Urothelium cell line (cell line): Measurements from ENCODE around the gene CCSER1.
"Not testable (repeated sequence)": the region's sequence is repeated elsewhere in the genome, so short reads cannot be mapped to it uniquely, and the experiment has no call there.

Experiments used
- DNase-seq: peaks from one replicate; pipeline ENCODE4 v3.0.0; 2011; ENCODE audit warnings: low spot score, mixed read lengths
- FAIRE-seq: peaks from 2 replicates; lab custom pipeline; 2011; peaks lifted over from hg19 to GRCh38; lab: Jason Lieb, UNC

Gene CCSER1

DNA sequence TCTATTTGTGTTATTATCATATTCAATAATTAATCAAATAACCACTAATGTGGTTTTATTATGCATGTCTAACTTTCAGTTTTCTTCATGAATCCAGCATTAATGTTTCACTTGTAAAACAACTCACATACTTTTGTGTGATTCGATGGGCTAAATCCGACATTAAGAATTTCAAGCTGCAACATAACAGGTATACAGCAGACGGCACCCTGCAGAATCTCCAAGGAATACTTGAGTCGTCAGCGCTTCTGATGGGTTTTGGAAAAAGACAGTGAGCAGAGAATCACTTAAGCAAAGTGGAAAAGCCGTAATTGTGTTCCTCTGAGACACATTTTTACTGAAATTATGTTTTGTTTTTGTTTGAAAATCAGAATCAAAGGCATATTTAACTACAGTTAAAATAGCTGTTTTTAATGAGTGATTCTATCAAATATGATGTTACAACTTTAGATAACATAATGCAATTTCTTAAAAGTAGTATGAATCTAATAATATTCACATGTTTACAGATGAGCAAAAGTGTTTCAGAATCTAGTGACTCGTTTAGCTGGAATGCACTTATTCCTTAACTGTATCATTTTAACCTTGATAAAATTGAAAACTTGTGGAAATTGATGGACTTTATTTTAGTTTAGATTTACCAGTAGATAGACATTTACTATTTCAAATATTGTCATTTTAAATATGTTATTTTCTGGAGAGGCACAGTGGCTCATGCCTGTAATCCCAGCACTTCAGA lies 514.8 kb downstream of the CCSER1 start:
- no peak for FAIRE-seq
- DNase-seq = peak; percentile 6

DNA sequence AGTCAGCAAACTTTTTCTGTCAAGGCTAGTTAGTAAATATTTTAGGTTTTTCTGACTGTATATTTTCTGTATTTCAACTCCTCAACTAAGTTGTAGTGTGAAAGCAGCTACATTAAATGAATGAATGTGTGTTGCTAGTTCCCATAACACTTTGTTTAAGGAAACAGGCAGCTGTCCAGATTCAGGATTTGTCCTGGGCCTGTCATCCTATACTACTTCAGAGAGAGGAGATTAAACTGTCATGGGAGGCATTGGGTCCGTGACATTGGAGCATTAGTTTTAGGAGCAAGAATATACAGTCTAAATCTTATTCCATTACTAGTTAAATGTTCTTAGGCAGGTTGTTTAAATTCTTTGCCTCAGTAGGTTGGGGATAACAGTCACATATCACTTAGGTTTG lies 516.0 kb downstream of the CCSER1 start:
- no peak for FAIRE-seq
- no peak for DNase-seq

DNA sequence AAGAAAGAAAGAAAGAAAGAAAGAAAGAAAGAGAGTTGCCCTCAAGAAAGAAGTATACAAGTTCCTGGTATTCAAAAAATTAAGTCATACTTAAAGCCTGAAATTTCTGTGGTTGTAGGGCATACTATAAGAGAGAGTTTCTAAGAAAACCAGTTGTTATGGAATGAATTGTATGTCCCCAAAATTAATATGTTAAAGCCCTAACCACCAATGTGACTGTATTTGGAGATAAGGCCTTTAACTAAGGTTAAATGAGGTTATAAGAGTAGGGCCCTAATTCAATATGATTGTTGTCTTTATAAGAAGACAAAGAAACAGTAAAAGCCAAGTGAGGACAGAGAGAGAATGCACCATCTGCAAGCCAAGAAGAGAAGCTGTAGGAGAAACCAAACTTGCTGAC lies 521.1 kb downstream of the CCSER1 start:
- DNase-seq = no peak

DNA sequence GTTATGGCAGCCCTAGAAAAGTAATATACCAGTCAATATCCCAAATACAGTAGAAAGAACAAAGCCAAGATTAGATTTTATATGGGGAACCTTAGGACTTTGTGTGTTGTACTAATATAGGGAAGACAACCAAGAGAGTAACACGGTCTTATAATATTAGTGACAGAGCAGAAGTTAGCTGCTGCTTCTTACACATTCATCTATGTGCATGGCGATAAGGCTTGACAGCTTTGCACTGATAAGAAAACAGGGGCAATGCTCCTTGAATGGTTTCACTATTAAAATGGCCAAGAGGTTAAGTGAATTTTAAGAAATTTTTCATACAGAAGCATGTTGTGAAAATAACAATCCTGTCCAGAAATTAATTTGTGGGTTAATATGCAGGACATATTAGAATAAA lies 521.6 kb downstream of the CCSER1 start:
- DNase-seq (no peak), FAIRE-seq (no peak)

More for the DNA sequence above, 521.1 kb downstream of the CCSER1 start:
- no peak for FAIRE-seq

DNA sequence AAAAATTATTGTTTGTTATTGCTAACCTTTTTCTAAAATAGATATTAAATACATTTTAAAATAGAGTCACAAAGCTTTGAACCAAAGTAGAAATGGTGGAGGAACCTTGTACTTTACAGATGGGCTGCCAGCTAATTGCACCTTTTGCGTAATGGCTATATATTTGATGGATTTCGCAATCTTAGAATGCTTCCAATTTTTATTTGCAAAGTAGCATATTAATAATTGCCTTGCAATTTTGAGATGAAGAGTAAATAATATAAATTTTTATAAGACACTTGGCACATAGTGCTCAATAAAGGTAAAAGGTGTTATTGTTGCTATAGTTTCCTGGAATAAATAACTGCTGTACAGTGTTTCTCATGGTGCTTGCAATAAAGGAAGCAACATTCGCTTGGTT lies 533.5 kb downstream of the CCSER1 start:
- FAIRE-seq (no peak), DNase-seq (no peak)

DNA sequence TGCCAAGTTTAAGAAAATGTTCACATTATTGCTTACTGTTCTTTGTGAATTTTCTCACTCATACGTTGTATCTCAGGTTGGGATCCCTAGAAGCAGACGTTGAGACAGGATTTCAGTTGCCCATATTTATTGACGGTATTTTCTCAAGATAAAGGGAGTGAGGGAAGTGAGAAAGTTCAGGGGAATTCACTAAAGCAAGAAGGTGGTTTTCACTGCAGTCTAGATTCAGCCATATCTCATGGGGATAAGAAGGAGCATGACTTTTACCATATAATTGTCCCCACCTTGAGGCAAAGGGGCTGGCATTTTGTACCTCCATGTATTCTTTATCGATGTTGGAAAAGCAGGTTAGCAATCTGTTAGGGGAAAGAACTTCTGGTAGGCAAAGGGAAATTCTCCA lies 543.0 kb downstream of the CCSER1 start:
- no peak for DNase-seq
- FAIRE-seq = no peak

DNA sequence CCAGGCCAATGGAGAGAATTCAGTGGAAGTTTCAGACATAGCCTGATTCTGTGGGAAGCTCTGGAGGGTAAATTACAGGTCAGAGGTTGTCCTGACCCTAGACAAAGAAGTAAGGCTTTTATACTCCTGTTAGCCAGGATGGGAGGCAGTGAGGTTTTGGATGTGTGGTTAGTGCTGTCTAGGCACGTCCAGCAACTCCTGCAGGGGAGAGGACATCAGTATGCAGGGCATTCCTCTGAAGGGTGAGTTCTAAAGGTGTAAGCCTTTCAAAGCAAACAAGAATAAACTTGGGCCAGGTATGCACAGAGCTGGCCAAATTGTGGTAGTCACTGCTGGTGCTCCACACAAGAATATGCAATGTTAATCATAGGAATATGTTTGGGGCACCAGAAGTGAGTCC lies 562.5 kb downstream of the CCSER1 start:
- FAIRE-seq = no peak
- no peak for DNase-seq

DNA sequence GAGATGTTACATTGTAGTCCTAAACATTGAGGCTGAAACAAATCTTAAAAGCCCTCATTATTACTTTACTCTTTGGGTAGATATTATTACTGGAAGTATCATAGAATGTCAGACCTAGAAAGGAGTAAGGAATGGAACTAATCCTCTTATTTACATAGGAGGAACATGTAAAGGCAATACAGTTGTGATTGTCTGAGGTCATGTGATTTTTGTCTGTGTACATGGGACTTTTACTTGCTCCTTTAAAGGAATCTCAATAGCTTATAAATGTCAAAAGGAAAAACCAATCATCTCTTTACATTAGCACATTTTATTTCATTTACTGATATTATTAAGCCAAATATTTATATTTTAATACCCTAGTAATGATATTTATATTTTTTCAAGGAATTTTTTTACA lies 568.2 kb downstream of the CCSER1 start:
- FAIRE-seq (no peak), DNase-seq (no peak)

DNA sequence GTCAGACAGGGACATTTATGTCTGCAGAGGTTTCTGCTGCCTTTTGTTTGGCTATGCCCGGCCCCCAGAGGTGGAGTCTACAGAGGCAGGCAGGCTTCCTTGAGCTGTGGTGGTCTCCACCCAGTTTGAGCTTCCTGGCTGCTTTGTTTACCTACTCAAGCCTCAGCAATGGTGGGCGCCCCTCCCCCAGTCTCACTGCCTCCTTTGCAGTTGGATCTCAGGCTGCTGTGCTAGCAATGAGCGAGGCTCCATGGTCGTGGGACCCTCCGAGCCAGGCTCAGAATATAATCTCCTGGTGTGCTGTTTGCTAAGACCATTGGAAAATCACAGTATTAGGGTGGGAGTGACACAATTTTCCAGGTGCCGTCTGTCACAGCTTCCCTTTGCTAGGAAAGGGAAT lies 578.3 kb downstream of the CCSER1 start:
- not testable (repeated sequence) for FAIRE-seq, DNase-seq

DNA sequence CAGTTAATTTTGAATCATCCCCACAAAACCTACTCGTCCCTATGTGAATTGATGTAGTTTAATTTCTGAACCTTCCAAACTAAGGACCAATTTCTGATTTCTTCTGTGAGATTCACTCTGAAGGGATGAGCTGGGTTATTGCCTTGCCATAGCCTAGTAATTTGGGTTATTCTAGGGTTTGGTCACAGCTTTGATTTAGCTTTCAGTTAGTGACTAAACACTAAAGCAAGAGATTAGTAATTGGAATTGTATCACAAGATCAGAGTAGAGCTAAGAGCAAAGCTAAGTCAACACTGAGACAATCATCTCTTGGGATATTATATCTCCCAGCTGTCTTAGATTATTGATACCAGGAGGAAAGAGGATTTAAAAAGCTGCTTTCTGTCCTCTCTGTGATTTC lies 588.0 kb downstream of the CCSER1 start:
- DNase-seq (no peak), FAIRE-seq (no peak)

DNA sequence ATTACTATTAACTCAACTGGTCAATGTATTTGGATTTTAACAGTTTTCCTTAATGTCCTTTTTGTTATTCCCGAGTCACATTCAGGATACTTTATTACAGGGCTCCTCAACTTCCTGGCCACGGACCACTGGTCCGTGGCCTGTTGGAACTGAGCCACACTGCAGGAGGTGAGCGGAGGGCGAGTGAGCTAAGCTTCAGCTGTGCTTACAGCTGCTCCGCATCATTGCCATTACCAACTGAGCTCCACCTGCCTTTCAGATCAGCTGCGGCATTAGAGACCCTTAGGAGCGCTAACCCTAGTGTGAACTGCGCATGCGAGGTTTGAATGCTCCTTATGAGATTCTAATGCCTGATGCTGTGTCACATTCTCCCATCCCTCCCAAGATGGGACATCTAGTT lies 591.7 kb downstream of the CCSER1 start:
- FAIRE-seq (no peak), DNase-seq (no peak)

DNA sequence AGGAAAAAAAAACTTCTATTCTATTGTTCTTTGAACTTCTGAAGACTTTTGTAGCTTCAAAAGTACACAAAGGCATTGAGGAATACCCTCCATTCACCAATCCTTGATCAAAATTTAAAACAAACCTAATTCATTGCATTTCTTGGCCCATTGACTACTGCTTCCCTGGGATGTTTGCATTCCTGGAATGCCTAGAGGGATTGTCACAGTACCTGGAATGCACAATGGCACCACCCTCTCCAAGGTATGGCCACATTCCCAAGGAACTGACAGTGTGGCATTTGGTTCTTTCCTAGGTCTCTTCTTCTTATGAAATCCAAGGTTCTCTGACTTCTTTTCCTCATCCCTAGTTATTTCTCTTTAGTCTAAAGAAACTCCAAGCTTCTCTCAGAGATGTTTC lies 600.7 kb downstream of the CCSER1 start:
- FAIRE-seq (no peak), DNase-seq (peak; percentile 72)

DNA sequence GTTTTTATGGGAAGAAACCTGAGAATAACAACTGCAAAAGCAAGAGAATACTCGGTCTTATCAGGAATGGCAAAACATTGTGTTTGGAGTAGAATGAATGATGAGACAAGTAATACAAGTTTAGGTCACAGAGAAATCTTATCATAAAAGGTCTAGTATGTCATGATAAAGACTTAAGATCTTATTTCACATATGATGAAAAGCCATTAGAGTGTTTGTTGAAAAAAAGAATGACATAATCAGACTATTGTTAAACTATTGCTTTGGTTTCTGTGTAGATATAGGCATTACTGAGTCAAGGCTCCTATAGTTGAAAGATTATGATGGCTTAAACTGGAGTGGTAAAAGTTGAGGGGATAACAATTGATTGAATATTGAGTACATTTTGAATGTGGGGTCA lies 603.6 kb downstream of the CCSER1 start:
- FAIRE-seq (no peak), DNase-seq (no peak)

DNA sequence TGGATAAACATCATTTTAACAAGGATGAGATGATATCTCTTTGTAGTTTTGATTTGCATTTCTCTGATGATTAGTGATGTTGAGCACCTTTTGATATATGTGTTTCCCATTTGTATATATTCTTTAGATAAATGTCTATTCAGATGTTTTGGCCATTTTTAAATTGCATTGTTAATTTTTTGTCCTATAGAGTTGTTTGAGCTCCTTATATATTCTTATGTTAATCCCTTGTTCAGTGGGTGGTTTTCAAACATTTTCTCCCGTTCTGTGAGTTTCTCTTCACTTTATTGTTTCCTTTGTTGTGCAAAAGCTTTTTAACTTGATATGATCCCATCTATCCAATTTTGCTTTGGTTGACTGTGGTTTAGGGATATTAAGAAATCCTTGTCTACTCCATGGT lies 606.0 kb downstream of the CCSER1 start:
- FAIRE-seq = no peak
- no peak for DNase-seq

DNA sequence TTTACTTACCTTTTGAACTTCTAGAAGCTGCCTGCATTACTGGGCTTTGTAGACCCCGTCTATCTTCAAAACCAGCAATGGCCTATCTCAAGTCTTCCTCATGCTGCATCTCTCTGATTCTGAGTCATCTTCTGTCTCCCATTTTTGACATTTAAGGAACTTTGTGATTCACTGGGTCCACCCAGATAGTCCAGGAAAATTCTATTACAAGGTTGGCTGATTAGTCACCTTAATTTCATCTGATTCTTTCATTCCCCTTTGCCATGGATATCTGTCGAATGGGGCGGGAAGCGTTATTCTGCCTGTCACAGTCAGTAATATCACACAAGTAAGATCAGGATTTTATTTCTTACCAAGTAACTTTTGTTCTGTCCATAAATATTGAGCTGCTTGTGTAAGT lies 618.0 kb downstream of the CCSER1 start:
- FAIRE-seq = no peak
- peak; percentile 51 for DNase-seq

DNA sequence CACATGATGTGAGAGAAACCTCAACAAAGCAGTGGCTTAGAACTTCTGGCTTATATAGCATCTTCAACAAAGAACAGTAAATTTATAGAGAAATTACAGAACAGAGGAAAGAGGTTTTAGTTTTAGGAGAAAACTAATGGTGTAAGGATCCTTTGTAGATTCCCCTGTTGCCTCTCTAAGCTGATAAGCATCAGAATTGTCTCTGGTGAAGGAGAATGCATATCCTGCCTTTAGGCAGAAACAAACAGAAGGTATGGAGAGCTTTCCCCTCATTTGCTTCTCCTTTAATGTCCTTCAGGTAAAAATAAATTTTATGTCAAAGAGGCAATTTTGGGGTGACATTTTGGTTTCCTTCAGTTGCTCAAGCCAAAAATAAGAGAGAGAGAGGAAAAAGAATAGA lies 625.9 kb downstream of the CCSER1 start:
- FAIRE-seq = no peak
- no peak for DNase-seq

DNA sequence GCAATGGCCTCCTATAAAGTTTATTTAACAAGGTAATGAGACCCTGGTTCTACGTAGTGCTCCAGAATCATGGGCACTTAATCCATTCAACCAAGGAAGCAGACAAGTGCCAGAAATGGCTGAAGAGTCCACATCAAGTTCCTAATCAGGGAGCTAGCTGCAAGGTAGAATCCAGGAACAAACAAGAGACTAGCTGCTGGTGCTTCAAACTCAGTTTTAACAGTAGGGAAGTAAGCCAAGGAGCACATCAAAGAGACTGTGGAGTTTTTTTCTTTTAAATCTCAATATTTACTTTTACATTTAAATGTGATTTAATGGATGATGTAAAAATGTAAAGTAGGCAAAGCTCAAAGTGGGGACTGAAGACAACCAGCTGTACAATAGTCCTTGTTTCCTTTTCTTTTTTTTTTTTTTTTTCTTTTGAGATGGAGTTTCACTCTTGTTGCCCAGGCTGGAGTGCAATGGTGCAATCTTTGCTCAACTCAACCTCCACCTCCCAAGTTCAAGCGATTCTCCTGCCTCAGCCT lies 630.4 kb downstream of the CCSER1 start:
- DNase-seq (no peak), FAIRE-seq (no peak)

DNA sequence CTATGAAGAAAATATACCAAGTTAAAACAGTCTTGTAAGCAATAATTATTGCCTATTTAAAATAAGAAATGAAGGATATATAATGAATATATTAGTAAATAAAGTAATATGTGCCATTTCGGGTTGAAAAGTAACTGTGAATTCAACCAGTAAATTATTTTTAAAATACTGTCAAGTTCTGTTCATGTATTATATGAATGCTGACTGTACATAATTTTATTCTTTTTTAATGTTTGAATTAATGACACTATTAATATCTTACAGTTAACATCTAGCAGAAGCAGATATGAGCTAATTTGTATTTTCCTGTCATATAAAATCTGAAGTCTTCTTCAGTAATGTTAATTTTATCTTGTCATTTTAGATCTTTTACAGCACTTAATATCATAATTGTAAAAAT lies 632.9 kb downstream of the CCSER1 start:
- DNase-seq = no peak
- FAIRE-seq = no peak

DNA sequence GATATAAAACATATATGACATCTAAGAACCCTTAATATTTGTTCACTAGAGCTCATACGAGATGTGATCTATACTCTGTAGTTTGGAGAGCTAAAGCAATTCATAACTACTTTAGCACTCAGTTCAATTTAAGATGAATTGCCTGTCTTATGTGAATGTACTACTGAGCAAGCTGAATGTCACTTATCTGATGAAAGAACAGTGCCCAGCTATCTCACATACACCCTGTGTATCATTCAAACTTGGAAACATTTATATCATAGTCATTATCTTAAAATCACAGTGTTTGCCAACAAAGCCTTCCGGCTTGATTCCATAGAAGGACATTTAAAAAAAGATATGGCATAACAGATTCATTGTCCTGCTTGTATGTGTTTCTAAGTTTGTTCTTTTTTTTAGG lies 639.6 kb downstream of the CCSER1 start:
- DNase-seq (no peak), FAIRE-seq (no peak)

DNA sequence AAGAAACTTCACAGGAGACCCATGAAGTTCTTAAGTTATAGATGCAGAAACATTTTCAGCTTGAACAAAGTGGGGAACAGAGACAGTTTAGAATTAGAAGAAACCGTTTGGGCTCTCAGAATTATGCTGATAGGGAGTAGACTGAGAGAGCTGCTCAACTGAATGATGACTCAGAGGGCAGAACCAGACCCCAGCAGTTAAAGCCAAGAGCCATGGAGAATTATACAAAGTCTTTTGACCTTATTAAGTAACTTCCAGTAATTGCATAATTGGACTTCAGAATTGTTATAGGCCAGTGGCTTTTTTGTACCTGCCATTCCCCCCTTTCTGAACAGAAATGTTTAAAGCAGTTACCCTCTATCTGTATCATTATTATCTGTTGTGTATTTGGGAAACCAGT lies 642.1 kb downstream of the CCSER1 start:
- FAIRE-seq (no peak), DNase-seq (no peak)

DNA sequence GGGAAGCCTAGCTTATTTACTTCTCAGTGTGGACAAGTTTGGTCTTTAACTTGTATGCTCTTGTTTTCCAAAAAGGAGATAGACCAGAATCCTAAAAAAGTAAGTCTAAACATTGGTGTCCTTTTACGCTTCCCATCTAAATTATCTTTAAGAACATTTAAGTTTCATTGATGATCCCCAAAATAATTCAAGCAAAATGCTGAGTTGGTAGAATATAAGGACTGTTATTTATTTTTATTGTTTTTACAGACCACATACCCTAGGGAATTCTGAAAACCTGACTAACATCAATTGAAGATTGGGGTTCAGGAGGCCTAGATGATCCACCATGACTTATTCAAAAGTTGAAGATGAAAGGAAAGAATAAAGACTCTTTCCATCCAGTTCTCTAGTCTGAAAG lies 653.0 kb downstream of the CCSER1 start:
- no peak for DNase-seq
- FAIRE-seq = no peak

DNA sequence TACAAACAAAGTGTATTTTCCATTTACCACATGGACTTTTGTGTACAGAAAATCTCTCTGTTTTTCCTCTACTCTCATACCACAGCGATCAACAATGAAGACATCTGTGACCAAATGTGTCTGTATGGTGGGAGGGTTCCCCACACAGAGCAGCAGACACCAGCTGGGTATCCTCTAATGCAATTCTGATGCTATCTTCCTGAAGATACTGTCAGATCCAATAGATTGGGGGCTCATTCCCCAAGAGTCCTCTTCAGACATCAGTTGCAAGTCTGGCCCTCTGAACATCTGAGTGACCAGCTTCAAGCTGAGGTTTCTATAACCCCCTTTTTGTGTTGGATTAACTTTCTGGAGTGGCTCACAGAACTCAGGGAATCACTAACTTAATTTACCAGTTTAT lies 659.4 kb downstream of the CCSER1 start:
- no peak for FAIRE-seq

DNA sequence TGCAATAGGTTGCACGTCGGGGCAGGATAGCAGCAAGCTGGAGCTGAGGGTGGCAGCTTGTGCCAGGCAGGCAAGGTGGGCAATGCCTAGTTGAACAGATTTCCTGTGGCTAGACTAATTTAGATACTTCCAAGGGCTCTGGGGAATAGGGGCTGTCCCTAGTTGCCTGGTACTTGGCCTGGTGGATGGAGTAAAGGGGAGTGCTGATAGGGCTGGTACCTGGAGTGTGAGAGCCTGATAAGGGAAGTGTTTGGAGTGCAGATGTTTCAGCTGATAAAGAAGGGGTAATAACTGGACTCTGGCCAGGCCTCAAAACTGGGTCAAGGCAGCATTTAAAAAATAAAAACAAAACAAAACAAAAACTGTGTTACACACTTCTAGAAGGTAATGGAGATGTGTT lies 665.5 kb downstream of the CCSER1 start:
- DNase-seq (no peak), FAIRE-seq (no peak)

More for the DNA sequence above, 659.4 kb downstream of the CCSER1 start:
- DNase-seq = no peak
